Aorta (tissue), 5 donors: ENCODE data around the gene NLRC5. TPM values are rescaled to one million over a fixed set of nuclear protein-coding genes. Genes with fewer than 3 reads are reported as not detected.
"Not testable (repeated sequence)": the region's sequence is repeated elsewhere in the genome, so short reads cannot be mapped to it uniquely, and the experiment has no call there.

Source experiments
- ATAC-seq: fragments of 200-7000 bp; cut with Tn5 transposase; one replicate; pipeline ENCODE4 v1.9.1; 2022; ENCODE audit warnings: moderate library complexity; ENCODE audit not compliant: low FRiP score
- DNase-seq, 2 donors: peaks; one replicate each; pipeline ENCODE4 v3.0.0-alpha.2; 2020
- H3K27ac ChIP-seq, 2 donors: one replicate each; pipeline ENCODE4 v1.5.1; 2013; ENCODE audit warnings: low read length in 2 of 2, mild to moderate bottlenecking in 2 of 2, moderate library complexity in 2 of 2, control low read depth in 1 of 2, inconsistent platforms in 1 of 2, low read depth in 1 of 2
- H3K27me3 ChIP-seq, 2 donors: one replicate each; pipeline ENCODE4 v1.6.1; 2013; ENCODE audit warnings: control low read depth in 1 of 2, low read length in 1 of 2, mild to moderate bottlenecking in 1 of 2, moderate library complexity in 1 of 2; ENCODE audit not compliant: insufficient read depth in 2 of 2, control insufficient read depth in 1 of 2
- H3K36me3 ChIP-seq, 2 donors: one replicate each; pipeline ENCODE4 v1.6.1; 2013; ENCODE audit warnings: control low read depth in 1 of 2, low read length in 1 of 2, mild to moderate bottlenecking in 1 of 2; ENCODE audit not compliant: insufficient read depth in 2 of 2, control insufficient read depth in 1 of 2
- H3K4me1 ChIP-seq, 2 donors: one replicate each; pipeline ENCODE4 v1.6.1; 2013; ENCODE audit warnings: low read length in 2 of 2, control low read depth in 1 of 2, mild to moderate bottlenecking in 1 of 2, moderate library complexity in 1 of 2; ENCODE audit not compliant: insufficient read depth in 2 of 2, control insufficient read depth in 1 of 2
- H3K4me3 ChIP-seq, 2 donors: one replicate each; pipeline ENCODE4 v1.5.1; 2013; ENCODE audit warnings: low read length in 2 of 2, control low read depth in 1 of 2, mild to moderate bottlenecking in 1 of 2
- H3K9me3 ChIP-seq: one replicate; pipeline ENCODE4 v1.6.1; 2013; ENCODE audit warnings: mild to moderate bottlenecking, low read length; ENCODE audit not compliant: control insufficient read depth
- WGBS, 2 donors: extraction: QIAGEN DNeasy Blood & Tissue Kit; methylation state at CpG; one replicate each; pipeline ENCODE4 v1.1.7; 2013; 5-methylcytosine and 5-hydroxymethylcytosine counted together
- intact Hi-C, 2 donors: fragments of 100-400 bp; cut with DNase I; formaldehyde crosslinking; loops; one replicate each; pipeline versions ENCODE4 v1.14.2 to v1.15.0; 2022
- polyA plus RNA-seq, 2 donors: library from polyadenylated mRNA; stranded (reverse); fragments of 200-250 nt; gene quantifications; one replicate each; pipeline ENCODE4 v1.2.3, GENCODE V29; 2013
- total RNA-seq, 2 donors: library from RNA; stranded (reverse); fragmentation: NEBNext Ultra II Directional; extraction: Animal tissue kit (Norgen Biotek cat#: 25700); gene quantifications; one replicate each; pipeline ENCODE4 v1.2.1, GENCODE V29; 2021
- donor health status: healthy with polysubstance abuse.
- donor health status: Bipolar disorder and iron deficiency.
- donor health status: DM: no; HTN: no; CAD: no.
- donor health status: DM: no; HTN: no; CAD: no.
- donor health status: DM: yes; HTN: yes; CAD: no.

NLRC5 gene
- total and polyA plus RNA-seq, 4 donors: 4.9 to 82.9 (median 35.9) TPM

DNA sequence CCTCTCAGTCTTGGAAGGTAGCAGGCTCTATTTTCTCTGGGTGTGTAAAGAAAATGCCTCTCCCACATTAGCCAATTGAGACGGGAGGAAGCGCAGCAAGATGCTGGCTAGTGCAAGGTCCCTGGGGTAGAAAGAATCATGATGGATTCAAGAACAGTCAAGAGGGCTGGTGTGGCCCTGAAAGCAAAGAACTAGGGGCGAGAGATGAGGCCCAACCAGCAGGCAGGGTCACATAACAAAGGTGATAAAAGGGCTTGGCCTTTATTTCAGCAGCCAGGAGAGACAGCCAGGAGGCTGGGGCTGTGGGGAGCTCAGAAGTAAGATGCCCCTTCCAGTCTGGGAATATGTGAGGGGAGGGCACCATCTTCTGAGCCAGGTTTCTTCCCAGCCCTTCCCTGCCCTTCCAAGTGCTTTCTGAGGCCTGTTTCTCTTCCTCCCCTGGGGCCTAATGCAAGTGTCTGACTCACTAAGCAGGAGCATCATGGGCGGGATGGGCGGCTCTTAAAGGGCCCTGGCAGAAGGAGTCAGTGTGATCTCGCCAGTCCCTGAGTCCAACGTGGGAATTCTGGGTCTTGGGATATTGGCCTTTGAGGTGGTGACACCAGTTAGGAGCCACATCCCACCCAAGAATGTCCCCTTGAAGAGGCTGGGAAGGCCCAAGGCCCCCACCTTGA is 3.9 kb upstream of the NLRC5 start:
- Histone ChIP-seq H3K27me3 (no peaks in the 10 kb centered on the region), H3K36me3 (no peaks in the 10 kb centered on the region), H3K27ac (no peak overlapping the region), H3K4me3 (no peak overlapping the region), H3K4me1 (no peaks in the 10 kb centered on the region), H3K9me3 (no peaks in the 10 kb centered on the region)
- ATAC-seq: peak; percentile 61
- 53% methylated on average over 7 of the region's 7 CpGs for WGBS, 2 donors
- intact Hi-C loops: loop anchor here in 1 of 2 donors (5.0 kb wide), 1 partner anchor 53 kb away; the partner anchor contains the start of gene HERPUD1
- DNase-seq: peak; percentile 85 to 88

DNA sequence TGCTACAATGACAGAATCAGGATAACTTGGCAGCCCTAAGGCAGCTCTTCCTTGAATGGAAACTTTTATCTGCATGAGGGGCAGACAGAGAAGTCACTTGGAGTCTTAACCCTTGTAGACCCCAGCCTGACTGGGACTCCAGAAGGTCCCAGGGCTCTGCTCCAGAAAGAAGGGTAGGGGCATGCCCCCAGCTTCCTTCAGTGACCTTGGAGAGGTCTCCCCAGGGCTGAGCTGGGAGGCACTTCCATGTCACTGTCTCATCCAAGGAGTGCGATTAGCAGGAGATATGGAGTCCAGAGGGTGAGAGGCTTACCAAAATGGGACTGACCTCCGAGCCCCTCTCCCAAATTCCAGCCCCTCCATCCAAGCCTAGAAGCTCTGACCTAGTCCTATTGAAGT is 3.4 kb upstream of the NLRC5 start:
- H3K9me3 ChIP-seq: no peaks in the 10 kb centered on the region
- DNase-seq (peak; percentile 9 to 26), ATAC-seq (no peak)
- intact Hi-C loops: loop anchor here in 1 of 2 donors (5.0 kb wide), 1 partner anchor 54 kb away; the partner anchor contains the start of gene HERPUD1
- no peaks in the 10 kb centered on the region for H3K27me3 ChIP-seq
- H3K27ac ChIP-seq: no peak overlapping the region
- H3K4me1 ChIP-seq: no peaks in the 10 kb centered on the region
- no peaks in the 10 kb centered on the region for H3K36me3 ChIP-seq
- 68 to 93% methylated on average over 2 of the region's 2 CpGs for WGBS, 2 donors
- no peak overlapping the region for H3K4me3 ChIP-seq

GRCh38 chr16:56986361-56986760 is 3.0 kb upstream of the NLRC5 start:
- no peak overlapping the region for H3K27ac ChIP-seq

DNA sequence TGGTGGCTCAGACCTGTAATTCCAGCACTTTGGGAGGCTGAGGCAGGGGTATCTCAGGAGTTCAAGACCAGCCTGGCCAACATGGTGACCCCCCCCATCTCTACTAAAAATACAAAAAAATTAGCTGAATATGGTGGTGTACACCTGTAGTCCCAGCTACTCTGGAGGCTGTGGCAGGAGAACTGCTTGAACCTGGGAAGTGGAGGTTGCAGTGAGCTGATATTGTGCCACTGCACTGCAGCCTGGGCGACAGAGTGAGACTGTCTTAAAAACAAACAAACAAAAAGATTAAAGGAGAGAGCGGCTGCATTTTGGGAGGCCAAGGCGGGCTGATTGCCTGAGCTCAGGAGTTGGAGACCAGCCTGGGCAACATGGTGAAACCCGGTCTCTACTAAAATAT is 2.4 kb upstream of the NLRC5 start:
- H3K27ac ChIP-seq, H3K27me3 ChIP-seq, H3K9me3 ChIP-seq, H3K4me1 ChIP-seq, H3K4me3 ChIP-seq, H3K36me3 ChIP-seq, ATAC-seq: not testable (repeated sequence)
- intact Hi-C loops: loop anchor here in 1 of 2 donors (5.0 kb wide), 1 partner anchor 55 kb away; the partner anchor contains the start of gene HERPUD1
- DNase-seq: peak; percentile 12 to 50
- 93 to 95% methylated on average over 4 of the region's 4 CpGs for WGBS, 2 donors

More at GRCh38 chr16:56986361-56986760, 3.0 kb upstream of the NLRC5 start:
- intact Hi-C loops: loop anchor here in 1 of 2 donors (5.0 kb wide), 1 partner anchor 54 kb away; the partner anchor contains the start of gene HERPUD1
- Histone ChIP-seq H3K27me3 (no peaks in the 10 kb centered on the region), H3K4me3 (no peak overlapping the region), H3K36me3 (no peaks in the 10 kb centered on the region), H3K9me3 (no peaks in the 10 kb centered on the region), H3K4me1 (no peaks in the 10 kb centered on the region)
- ATAC-seq: no peak
- peak; percentile 16 to 37 for DNase-seq
- WGBS, 2 donors: 100% methylated on average over 1 of the region's 1 CpG

- Histone ChIP-seq H3K4me3 (no peak overlapping the region), H3K36me3 (no peaks in the 10 kb centered on the region), H3K27ac (no peak overlapping the region), H3K27me3 (no peaks in the 10 kb centered on the region), H3K4me1 (no peaks in the 10 kb centered on the region), H3K9me3 (no peaks in the 10 kb centered on the region)
- WGBS, 2 donors: 95 to 97% methylated on average over 2 of the region's 2 CpGs
- intact Hi-C loops: loop anchor here in 1 of 2 donors (5.0 kb wide), 1 partner anchor 55 kb away; the partner anchor contains the start of gene HERPUD1
- ATAC-seq (no peak), DNase-seq (peak; percentile 17 to 29)
Observed at GRCh38 chr16:56987692-56988091, 1.7 kb upstream of the NLRC5 start.

DNA sequence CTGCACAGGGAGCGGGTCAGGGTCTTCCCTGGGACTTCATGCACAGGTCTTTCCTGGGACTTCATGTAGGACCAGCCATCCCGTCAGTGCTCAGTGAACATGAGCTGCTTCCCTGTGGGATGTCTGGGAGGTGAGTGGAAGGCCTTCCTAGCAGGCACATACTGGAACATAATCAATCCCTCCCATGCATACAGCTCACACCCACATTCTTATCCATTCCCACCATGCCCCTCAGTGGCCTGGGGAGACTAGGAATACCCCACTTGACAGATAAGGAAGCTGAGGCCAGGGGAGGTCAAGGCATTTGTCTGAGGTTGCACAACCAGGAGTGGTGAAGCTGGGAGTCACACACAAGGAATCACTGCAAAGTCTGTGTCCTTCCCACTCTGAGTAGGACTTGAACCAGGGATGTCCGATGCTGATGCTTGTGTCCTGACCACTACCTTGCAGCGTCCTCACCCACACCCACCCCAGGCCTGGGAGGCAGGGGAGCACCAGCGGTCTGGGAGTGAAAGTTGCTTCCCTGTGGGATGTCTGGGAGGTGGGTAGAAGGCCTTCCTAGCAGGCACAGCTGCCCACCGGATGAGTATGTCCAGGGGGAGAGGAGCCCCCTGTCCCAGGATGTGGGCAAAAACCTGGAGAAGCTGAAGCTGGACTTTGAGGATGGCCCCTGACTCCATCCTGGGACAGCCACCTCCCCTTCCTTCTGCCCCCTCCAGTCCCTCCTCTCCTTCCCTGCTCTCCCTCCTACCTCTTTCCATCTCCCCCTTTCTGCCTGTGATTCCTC is 1.0 kb upstream of the NLRC5 start:
- peak; percentile 44 to 69 for DNase-seq
- ATAC-seq: peak; percentile 1
- WGBS, 2 donors: 88 to 90% methylated on average over 6 of the region's 6 CpGs
- Histone ChIP-seq H3K36me3 (no peaks in the 10 kb centered on the region), H3K9me3 (no peaks in the 10 kb centered on the region), H3K27me3 (no peaks in the 10 kb centered on the region), H3K4me1 (no peaks in the 10 kb centered on the region), H3K4me3 (no peak overlapping the region), H3K27ac (peak overlapping the region in 1 of 2 donors; percentile 35)
- intact Hi-C loops: loop anchor here in 1 of 2 donors (5.0 kb wide), 1 partner anchor 56 kb away; the partner anchor contains the start of gene HERPUD1

GRCh38 chr16:56989988-56990387 is 631 bp downstream of the NLRC5 start:
- 36% methylated on average over 7 of the region's 7 CpGs for WGBS, 2 donors
- Histone ChIP-seq H3K36me3 (no peaks in the 10 kb centered on the region), H3K9me3 (no peaks in the 10 kb centered on the region), H3K4me3 (peak overlapping the region; percentile 69 to 77), H3K4me1 (no peaks in the 10 kb centered on the region), H3K27me3 (no peaks in the 10 kb centered on the region), H3K27ac (peak overlapping the region in 1 of 2 donors; percentile 18)
- ATAC-seq (no peak), DNase-seq (peak in 1 of 2 donors; percentile 24)
- intact Hi-C loops: loop anchor here in 1 of 2 donors (5.0 kb wide), 1 partner anchor 58 kb away; the partner anchor contains the start of gene HERPUD1

DNA sequence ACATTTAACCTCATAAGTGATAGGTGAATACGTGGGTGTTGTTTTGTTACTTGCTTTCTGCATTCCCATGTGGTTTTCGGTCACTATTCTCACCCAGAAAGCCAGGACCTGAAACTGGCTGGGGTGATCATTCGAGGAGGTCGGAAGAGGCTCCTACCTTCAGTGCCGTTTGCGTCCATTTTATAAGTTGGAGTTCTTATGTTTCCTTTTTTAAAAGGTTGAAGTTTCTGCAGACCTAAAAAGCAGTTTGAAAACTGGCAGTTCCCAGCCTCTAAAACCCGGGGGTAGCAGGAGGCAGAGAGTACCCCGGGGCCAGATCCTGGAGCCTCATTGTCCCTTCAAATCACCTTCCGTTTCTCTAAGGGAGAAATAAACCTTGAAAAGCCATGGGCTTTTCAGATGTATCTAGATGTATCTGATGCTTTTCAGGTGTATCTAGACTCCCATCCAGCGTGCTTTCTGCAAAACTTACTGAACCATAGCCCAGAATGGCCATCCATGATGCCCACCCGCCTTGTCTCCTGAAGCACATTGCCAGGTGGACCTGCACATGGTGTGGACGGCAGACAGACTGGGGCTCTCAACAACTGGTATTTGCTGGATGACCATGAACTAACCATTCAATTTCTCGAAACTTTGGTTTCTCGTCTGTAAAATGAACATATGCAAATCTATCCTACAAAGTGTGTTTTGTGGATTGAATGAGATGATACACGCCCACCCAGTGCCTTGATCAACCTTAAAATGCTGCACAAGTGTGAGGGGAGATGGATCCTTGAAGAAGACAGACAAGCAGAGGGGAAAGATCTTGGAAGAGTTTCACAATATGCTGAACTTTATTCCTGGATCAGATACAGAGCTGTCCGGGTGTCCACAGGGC is 1.3 kb downstream of the NLRC5 start:
- H3K4me3 ChIP-seq: no peak overlapping the region
- ATAC-seq: no peak
- no peaks in the 10 kb centered on the region for H3K9me3 ChIP-seq
- no peaks in the 10 kb centered on the region for H3K36me3 ChIP-seq
- peak; percentile 20 to 56 for DNase-seq
- 80 to 81% methylated on average over 16 of the region's 16 CpGs for WGBS, 2 donors
- intact Hi-C loops: no loop called here
- no peak overlapping the region for H3K27ac ChIP-seq
- no peaks in the 10 kb centered on the region for H3K27me3 ChIP-seq
- H3K4me1 ChIP-seq: no peaks in the 10 kb centered on the region
